Loucy (cell line): ENCODE measurements around the gene CD44.

Experiments
- H2AFZ ChIP-seq: fragments of 200-600 bp; sonication (generic); 2 replicates; pipeline ENCODE4 v1.6.0; 2016; ENCODE audit warnings: antibody characterized with exemption, mild to moderate bottlenecking, low read length, moderate library complexity
- H3F3A ChIP-seq: fragments of 200-600 bp; 2 replicates; pipeline ENCODE4 v1.6.0; 2016; ENCODE audit warnings: antibody characterized with exemption, low read depth, mild to moderate bottlenecking
- H3K27me3 ChIP-seq: fragments of 200-600 bp; sonication (generic); 2 replicates; pipeline ENCODE4 v1.6.1; 2014; ENCODE audit warnings: low read length, mild to moderate bottlenecking; ENCODE audit not compliant: insufficient read depth, poor library complexity, severe bottlenecking
- H3K36me3 ChIP-seq: fragments of 200-600 bp; sonication (generic); 2 replicates; pipeline ENCODE4 v1.6.1; 2016; ENCODE audit warnings: low read length; ENCODE audit not compliant: insufficient read depth
- H3K4me1 ChIP-seq: fragments of 200-600 bp; sonication (generic); 2 replicates; pipeline ENCODE4 v1.5.1; 2014; ENCODE audit warnings: low read length, mild to moderate bottlenecking; ENCODE audit not compliant: insufficient read depth, poor library complexity, severe bottlenecking
- H3K4me2 ChIP-seq: fragments of 200-600 bp; sonication (generic); 2 replicates; pipeline ENCODE4 v1.6.0; 2014; ENCODE audit warnings: antibody characterized with exemption, low read length, low read depth, mild to moderate bottlenecking; ENCODE audit not compliant: poor library complexity, severe bottlenecking
- H3K4me3 ChIP-seq: fragments of 200-600 bp; sonication (generic); 2 replicates; pipeline ENCODE4 v1.5.1; 2014; ENCODE audit warnings: low read length, mild to moderate bottlenecking, mixed read lengths; ENCODE audit not compliant: poor library complexity, severe bottlenecking
- H3K79me2 ChIP-seq: fragments of 200-600 bp; sonication (generic); 2 replicates; pipeline ENCODE4 v1.6.1; 2014; ENCODE audit warnings: low read length; ENCODE audit not compliant: insufficient read depth
- H3K9ac ChIP-seq: fragments of 200-600 bp; sonication (generic); 2 replicates; pipeline ENCODE4 v1.6.0; 2014; ENCODE audit warnings: mild to moderate bottlenecking, low read depth, low read length, moderate library complexity; ENCODE audit not compliant: poor library complexity, severe bottlenecking
- H3K9me2 ChIP-seq: fragments of 200-600 bp; sonication (generic); replicated peaks from 2 replicates; pipeline ENCODE4 v1.6.1; 2016; ENCODE audit warnings: low read depth, low read length, mixed read lengths
- H3K9me3 ChIP-seq: fragments of 200-600 bp; sonication (generic); 2 replicates; pipeline ENCODE4 v1.6.1; 2014; ENCODE audit warnings: mild to moderate bottlenecking, antibody characterized with exemption, low read length, low read depth; ENCODE audit not compliant: insufficient read depth
- H4K20me1 ChIP-seq: fragments of 200-600 bp; sonication (generic); 2 replicates; pipeline ENCODE4 v1.6.0; 2014; ENCODE audit warnings: antibody characterized with exemption, low read length, mild to moderate bottlenecking; ENCODE audit not compliant: insufficient read depth, poor library complexity, severe bottlenecking
- CTCF ChIP-seq: fragments of 200-600 bp; sonication (generic); conservative IDR thresholded peaks from 2 replicates; pipeline ENCODE4 v1.5.1; 2014; ENCODE audit warnings: mild to moderate bottlenecking, antibody characterized with exemption, low read length
- EZH2phosphoT487 ChIP-seq: fragments of 200-600 bp; IDR thresholded peaks from 2 replicates; pipeline ENCODE4 v1.6.1; 2018; ENCODE audit warnings: antibody characterized with exemption, mild to moderate bottlenecking, moderate library complexity, borderline replicate concordance

Gene CD44

GRCh38 chr11:35102267-35102666, 36.7 kb upstream of the CD44 start:
- Histone ChIP-seq H3K4me3 (no peak overlapping the region), H4K20me1 (no peaks in the 10 kb centered on the region), H3K9me2 (no peaks in the 10 kb centered on the region), H3K9ac (no peak overlapping the region), H3K4me2 (no peak overlapping the region), H3K4me1 (peaks cover 27% of the 10 kb centered on the region), H3K27me3 (no peaks in the 10 kb centered on the region), H2AFZ (no peak overlapping the region), H3F3A (no peaks in the 10 kb centered on the region), H3K9me3 (no peaks in the 10 kb centered on the region), H3K79me2 (no peaks in the 10 kb centered on the region), H3K36me3 (no peaks in the 10 kb centered on the region)
- TF ChIP-seq CTCF (no peak), EZH2phosphoT487 (no peak)

- no peaks in the 10 kb centered on the region for H3K9me2 ChIP-seq
- H3K79me2 ChIP-seq: no peaks in the 10 kb centered on the region
- no peak overlapping the region for H3K4me3 ChIP-seq
- H4K20me1 ChIP-seq: no peaks in the 10 kb centered on the region
- peaks cover 40% of the 10 kb centered on the region for H3K4me1 ChIP-seq
- H3K4me2 ChIP-seq: no peak overlapping the region
- no peaks in the 10 kb centered on the region for H3F3A ChIP-seq
- no peak overlapping the region for H2AFZ ChIP-seq
- no peaks in the 10 kb centered on the region for H3K36me3 ChIP-seq
- no peak overlapping the region for H3K9ac ChIP-seq
- TF ChIP-seq EZH2phosphoT487 (no peak), CTCF (no peak)
- H3K9me3 ChIP-seq: no peaks in the 10 kb centered on the region
- no peaks in the 10 kb centered on the region for H3K27me3 ChIP-seq
These were observed 35.4 kb upstream of the CD44 start for GRCh38 chr11:35103366-35104208.

DNA sequence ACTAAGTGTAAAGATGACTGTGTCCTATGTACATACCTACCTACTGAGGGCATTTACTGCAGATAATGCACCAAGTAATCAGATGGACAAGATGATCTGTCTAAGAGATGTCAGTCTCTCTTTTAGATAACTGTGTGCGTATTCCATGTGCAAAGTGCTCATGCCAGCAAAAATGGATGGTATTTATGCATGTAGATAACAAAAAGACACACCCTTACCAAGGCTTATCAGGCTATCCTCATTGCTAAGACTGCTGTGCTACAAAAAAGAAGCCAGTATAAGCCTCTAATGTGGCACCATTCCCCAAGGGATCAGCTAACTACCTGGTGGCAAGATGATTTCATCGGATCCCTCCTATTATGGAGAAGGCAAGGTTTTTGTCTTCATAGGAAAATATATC, 34.3 kb upstream of the CD44 start:
- Histone ChIP-seq H4K20me1 (no peaks in the 10 kb centered on the region), H3K4me3 (no peak overlapping the region), H3K27me3 (no peaks in the 10 kb centered on the region), H3K9ac (no peak overlapping the region), H3F3A (no peaks in the 10 kb centered on the region), H3K9me3 (no peaks in the 10 kb centered on the region), H3K4me2 (no peak overlapping the region), H3K36me3 (no peaks in the 10 kb centered on the region), H3K9me2 (no peaks in the 10 kb centered on the region), H3K79me2 (no peaks in the 10 kb centered on the region), H3K4me1 (peaks cover 50% of the 10 kb centered on the region), H2AFZ (no peak overlapping the region)
- TF ChIP-seq CTCF: no peak
- no peak for TF ChIP-seq EZH2phosphoT487
